HG02678 (cell line): ENCODE measurements around the gene NCOA5.

Experiments
- ATAC-seq: cut with Tn5 transposase; IDR thresholded peaks from one replicate; pipeline ENCODE4 v1.9.1; 2021; ENCODE audit warnings: mild to moderate bottlenecking, moderate library complexity; ENCODE audit not compliant: unreplicated experiment

NCOA5 gene

DNA sequence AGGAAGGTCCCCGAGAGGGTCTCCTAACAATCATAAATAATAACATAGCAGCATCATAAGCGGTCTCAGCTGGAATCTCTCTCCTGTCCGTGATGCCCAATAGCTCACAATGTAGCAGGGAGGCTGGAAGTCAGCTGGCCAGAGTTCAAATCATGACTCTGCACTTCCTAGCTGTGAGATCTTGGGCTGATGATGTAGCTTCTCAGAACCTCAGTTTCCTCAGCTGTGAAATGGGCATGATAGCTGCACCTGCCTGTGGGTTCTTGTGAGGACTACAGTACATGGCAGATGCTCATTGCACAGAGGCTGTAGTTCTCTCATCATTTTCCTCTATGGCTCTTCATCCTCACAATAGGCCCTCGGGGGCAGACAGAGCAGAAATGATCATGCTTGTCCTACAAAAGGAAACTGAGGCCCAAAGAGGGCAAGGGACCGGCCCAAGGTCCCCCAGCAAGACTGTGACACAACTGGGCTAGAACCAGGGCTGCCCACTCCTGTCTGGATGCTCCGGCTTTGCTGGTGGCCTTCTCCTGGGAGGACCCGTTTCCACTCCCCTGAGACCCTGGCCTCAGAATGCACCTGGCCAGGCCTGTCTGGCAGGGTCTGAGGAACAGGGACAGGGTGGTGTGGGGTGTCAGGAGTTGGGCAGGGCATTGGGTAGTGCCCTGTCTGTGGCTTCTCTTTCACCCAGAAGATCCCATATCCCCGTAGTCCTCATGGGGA lies 43.0 kb downstream of the NCOA5 start:
- ATAC-seq, result no peak

DNA sequence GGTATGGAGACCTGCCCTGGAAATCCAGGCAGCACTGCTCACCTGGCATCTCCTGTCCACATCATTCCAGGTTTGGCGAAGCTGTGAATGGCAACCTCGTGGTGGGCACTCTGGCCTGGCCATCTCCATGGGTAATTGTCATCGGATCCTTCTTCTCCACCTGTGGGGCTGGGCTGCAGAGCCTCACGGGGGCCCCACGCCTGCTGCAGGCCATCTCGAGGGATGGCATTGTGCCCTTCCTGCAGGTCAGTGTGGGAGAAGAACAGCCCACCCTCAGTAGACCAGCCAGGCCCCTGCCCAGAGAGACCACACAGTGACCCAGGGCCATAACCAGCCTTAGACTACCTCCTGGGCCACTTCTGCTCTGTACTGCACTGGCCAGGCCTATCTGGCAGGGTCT lies 44.9 kb downstream of the NCOA5 start:
- no peak for ATAC-seq

DNA sequence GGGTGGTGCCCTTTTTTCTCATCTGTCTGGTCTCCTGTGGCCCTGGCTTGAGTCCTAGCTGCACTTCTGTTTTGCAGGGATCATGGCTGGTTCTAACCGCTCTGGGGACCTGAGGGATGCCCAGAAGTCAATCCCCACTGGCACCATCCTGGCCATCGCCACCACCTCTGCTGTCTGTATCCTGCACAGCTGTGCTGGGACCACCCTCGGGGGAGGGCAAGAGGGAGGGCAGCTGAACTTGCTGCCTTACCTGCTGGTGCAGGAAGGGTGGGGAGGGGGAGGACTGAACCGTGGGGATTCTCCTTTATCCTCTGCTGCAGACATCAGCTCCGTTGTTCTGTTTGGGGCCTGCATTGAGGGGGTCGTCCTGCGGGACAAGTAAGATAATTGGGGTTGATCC lies 46.2 kb downstream of the NCOA5 start:
- ATAC-seq, result no peak

DNA sequence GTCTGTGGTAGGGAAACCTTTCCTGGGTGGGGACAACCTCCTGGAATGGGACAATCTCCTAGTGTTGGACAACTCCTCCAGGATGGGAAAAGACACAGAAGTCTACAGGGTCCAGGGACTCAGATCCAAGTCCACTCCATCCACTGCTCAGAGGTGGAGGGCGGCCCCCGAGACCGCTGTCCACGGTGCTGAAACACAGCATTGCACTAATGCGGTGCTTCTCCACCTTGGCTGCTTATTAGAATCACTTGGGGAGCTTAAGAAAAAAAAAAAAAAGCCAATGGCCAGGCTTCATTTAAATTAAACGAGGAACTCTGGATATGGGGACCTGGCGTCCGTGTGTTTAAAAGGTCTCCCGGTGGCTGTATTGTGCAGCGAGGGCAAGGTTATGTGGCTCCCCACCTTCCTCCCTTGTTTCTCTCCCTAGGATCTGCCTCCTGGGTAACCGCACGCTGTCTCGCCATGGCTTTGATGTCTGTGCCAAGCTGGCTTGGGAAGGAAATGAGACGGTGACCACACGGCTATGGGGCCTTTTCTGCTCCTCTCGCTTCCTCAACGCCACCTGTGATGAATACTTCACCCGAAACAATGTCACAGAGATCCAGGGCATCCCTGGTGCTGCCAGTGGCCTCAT lies 48.7 kb downstream of the NCOA5 start:
- ATAC-seq, result no peak

DNA sequence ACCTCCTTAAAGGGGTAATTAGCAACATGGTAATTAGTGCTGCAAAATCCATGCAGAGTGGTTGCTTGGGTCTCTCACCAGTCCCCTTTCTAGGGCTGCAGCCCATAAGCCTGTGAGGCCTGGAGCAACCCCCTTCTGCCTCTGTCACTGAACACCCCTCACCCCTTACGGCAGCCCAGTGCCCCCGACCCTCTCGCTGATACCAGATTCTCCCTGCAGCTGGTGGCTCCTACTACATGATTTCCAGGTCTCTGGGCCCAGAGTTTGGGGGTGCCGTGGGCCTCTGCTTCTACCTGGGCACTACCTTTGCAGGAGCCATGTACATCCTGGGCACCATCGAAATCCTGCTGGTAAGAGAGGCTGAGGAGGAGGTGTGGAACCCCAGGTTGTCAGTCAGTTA lies 52.7 kb downstream of the NCOA5 start:
- no peak for ATAC-seq

DNA sequence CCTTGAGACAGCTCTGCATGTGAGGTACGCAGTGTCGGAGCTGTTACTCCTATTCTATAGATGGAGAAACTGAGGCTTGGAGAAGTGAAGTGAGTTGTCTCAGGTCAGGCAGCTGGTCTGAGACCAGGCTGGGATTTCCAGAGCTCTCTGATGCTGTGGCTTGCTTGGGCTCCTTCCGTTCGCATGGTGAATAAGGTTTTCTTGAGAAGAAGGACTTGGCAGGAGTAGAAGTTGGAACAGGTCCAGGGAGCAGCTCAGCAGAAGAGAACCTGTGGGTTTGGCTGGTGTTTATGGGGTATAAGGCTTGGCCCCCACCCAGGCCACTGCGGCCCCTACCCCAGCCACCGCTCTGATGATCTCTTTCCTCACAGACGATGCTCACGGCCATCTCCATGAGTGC lies 53.4 kb downstream of the NCOA5 start:
- ATAC-seq, result no peak

DNA sequence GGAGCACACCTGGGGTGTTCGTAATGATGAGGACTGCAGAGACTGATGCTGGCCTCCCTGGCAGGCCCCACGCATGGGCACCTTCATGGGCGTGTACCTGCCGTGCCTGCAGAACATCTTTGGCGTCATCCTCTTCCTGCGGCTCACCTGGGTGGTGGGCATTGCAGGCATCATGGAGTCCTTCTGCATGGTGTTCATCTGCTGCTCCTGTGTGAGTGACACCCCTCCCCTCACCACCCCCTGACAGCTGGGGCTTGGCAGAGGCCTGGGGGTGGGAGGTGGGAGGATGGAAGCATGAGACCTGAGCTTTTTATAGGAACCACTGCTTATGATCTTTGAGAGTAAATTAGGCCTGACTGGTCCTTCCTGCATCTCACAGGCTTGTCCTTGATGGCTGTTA lies 54.0 kb downstream of the NCOA5 start:
- no peak for ATAC-seq

DNA sequence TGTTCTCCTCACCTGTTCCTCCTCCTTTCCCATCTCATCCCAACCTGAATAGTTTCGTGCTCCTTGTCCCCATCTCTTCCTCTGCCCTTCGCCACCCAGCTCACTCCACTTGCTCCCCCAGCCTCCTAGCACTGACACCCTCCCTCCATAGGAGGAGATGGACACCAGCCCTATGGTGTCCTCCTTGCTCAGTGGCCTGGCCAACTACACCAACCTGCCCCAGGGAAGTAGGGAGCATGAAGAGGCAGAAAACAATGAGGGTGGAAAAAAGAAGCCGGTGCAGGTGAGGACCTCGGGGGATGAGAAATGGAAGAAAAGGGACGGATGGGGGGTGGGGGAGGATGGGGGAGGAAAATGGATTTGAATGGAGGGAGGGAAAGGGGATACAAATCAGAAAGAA lies 54.5 kb downstream of the NCOA5 start:
- ATAC-seq, result no peak

DNA sequence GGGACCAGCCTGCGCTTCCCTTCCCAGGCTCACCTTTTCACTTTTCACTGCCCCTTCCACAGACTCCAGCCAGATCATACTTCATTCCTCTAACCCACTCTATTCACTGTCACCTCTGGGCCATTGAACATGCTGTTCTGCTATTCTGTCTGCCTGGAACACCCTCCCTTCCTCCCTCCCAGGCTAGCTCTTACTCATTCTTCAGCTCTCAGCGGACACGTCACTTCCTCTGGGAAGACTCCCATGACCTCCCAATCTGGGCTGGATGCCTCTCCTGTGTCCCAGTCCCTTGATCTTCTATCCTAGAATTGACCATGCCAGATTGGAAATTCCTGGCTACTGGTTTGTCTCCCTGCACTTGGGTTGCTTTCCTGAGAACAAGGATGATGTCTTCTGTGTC lies 55.7 kb downstream of the NCOA5 start:
- no peak for ATAC-seq

DNA sequence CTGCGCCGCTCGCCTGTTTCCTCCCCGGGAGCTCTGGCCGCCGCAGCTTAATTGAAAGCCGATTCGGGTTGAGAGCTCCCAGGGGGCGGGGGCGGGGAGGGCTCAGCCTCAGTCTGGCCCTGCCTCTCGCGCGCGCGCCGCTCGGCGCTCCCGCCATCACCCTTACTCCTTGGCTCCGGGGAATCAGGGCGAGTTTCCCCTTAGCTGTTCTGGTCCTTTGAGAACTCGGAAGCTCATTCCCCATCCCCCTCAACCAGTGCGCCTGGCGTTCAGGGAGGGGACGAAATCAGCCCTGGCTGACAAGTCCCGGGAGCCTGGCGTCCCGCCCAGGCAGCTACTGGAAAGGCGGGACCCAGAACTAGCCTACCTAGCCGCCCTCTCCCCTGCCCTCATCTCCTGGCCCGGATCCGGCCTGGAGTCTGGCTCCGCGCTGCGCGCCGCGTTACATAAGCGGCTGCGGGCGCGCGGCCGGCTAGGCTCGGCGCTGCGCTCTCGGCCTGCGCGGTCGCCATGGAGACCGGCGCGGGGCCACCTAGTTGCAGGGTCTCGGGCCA lies 58.0 kb downstream of the NCOA5 start:
- no peak for ATAC-seq

DNA sequence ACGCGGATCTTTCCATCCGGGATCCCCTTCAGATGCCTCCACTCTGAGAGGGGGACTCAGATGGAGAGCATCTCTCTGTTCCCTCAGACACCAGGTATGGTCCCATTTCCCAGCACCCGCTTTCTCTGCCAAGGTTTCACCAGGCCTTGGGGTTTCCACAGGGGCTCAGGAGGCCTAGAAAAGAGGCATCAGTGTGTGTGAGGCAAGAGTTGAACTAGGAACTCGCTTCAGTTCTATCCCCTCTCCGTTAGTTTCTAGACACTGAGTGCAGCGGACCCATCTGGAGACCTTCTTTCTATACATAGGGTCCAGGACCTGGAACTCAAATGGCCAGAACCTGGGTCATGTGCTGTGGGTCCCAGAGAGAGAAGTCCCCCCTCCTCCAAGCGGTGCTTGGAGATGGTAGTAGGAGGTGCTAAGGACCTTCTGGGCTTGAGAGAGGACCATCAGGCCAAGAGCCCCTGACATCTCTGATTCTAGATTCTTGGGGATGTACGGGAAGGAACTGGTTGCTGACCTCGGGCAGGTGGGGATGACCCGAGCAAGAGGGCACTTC lies 58.7 kb downstream of the NCOA5 start:
- no peak for ATAC-seq

DNA sequence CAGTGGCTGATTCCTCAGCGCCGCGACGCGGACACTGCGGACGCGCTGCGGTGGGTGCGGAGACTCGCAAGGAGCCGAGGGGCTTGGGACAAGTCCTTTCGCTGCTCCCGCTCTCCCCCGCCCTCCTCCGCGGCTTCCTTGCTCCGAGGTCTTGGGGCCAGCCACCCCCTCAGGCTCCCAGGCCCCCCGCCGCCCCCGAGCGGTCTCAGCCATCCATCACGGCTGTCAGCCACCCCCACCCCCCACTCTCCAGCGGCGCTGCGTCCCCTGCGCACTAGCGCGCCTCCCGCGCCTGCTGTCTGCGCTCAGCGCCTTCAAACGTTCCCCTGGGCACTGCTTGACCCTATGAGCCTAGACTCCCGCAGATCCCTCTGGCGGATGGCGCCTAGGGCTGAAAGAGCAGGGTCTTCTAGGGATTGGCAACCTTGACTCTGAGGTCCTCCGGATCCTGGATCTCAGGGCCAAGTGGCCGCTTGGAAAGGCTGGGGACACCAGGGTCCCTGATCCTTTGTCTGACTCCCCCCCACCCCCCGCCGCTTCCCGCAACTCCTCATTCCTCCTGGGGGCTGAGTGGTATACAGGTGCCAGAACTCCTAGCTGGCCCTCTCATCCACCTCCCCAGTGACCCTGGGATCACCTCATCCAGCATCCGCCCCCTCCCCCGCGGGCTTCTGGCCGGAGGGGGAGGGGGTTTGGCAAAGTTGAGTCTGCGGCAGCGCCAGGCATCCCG lies 59.3 kb downstream of the NCOA5 start:
- no peak for ATAC-seq

DNA sequence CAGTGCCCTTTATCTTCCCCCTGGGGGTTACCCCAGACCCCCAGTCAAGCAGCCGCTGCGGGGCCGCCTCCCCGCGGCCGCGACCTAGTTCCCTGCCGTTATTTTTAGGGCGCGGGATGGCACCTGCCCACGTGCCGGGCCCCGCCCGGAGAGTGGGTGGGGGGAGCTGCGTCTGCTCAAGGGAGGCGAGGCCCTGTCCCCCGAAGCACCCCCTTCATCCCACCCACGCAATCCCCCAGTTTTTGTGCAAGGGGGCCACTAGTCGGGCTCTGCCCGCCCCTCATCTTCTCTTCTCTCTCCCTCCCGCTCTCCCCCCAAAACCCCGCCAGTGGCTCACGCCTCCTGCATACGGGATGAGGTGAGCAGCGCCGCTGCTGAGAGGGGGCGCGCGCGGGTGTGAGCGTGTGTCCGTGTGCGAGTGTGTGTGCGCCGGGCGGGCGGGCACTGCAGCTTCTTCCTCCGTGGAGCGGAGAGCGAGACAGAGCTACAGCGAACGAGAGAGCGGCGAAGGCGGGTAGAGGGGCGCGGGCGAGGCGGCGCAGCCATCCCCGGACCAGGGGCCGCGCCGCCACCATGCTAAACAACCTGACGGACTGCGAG lies 60.9 kb downstream of the NCOA5 start, which contains the start of gene SLC12A5:
SLC12A5 (plus strand) TSS at position 444 of the 600 bp plus-strand sequence; CDS start at position 574, 130 bp downstream.
- ATAC-seq, result no peak

DNA sequence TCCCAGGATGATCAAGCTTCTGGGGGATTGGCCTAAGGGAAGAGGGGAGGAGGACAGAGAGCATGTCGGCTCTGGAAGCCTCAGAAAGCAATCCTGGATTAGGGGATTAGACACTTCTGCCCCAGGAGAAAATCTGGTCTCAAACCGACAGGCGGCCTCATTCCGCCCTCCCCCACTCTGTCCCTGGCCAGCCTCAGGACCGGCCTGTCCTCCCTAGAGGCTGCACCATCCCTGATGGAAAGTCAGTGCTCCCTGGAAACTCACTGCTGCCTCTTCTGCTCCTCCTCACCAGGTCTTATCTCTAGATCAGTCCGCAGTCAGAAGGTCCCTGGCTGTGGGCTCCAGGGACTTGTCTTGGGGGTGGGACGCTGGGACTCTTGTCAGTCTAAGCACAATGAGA lies 61.7 kb downstream of the NCOA5 start:
- ATAC-seq, result no peak

DNA sequence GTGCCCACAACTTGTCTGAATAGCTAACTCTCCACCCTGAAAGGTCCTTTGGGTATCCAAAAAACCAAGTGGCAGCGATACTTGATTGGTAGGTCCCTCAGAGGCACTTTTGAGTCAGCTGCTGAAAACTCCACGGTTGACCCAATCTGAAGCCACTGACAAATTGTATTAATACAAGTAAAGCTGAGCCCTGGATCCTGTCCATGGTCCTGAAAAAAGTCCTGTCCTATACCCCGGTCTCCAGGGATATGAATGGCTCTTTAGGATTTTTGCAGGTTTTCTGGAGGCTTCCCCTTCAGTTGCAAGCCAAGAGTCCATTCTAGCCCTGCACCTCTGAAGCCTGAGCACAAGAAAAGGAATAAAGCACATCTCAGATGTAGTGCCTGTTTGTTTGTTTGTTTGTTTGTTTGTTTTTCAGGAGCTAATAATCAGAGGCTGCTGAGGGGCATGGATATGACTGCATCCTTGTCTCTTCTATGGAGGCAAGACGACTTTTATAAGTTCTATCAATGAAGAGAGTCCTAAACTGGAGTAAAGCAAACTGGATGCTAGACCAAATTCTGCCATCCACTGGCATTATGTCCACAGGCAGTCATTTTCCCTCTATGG lies 62.4 kb downstream of the NCOA5 start:
- ATAC-seq, result no peak

DNA sequence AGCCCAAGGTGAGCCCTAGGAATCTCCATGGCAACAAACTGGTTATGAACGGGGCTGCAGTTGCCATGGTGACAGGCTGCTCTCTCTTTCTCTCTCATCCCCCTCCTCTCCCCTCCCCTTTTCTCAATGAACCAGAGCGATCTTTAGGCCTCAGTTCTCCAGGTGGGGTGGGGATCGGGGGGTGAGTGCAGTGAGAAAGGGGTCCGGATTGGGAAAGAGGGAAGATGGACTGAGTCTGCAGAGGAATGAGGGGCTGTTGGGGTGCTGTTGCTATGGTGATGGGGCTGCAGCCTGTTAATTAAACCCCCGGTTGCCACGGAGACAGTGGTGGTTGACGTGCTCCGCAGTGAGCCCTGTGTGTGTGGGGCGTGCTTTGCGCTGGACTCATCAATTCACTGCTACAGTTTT lies 64.4 kb downstream of the NCOA5 start:
- ATAC-seq, result no peak

DNA sequence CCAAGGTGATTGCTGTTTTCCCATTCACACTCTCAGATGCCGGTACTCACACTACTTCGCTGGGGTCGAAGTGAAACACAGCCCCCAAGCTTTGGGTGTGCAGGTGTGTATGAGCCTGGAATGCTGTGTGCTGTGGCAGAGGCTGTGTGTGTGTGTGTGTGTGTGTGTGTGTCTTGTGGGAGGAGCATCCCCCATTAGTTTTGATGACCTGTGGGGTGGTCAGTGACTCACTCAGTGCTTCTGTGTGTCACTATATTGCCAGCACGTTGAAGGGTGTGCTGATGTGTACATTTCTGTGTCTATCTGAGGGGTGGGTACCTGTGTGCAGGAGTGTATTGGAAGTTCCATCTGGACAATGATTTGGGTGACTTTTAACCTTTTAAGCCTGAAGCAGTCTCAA lies 65.8 kb downstream of the NCOA5 start:
- no peak for ATAC-seq

DNA sequence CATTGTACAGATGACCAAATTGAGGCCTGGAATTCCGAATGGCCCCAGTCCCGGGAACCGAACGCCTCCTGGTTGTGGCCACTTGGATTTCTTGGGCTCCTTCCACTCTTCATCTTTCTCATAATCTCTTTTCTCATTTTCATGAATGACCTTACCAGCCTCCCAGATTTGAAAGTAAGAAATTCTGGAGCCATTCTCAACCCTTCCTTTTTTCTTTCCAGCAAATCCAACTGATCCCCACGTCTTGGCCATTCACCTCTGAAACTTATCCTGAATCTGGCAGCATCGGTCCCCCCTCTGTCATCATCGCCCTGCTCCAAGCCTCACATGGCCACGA lies 66.6 kb downstream of the NCOA5 start:
- no peak for ATAC-seq

DNA sequence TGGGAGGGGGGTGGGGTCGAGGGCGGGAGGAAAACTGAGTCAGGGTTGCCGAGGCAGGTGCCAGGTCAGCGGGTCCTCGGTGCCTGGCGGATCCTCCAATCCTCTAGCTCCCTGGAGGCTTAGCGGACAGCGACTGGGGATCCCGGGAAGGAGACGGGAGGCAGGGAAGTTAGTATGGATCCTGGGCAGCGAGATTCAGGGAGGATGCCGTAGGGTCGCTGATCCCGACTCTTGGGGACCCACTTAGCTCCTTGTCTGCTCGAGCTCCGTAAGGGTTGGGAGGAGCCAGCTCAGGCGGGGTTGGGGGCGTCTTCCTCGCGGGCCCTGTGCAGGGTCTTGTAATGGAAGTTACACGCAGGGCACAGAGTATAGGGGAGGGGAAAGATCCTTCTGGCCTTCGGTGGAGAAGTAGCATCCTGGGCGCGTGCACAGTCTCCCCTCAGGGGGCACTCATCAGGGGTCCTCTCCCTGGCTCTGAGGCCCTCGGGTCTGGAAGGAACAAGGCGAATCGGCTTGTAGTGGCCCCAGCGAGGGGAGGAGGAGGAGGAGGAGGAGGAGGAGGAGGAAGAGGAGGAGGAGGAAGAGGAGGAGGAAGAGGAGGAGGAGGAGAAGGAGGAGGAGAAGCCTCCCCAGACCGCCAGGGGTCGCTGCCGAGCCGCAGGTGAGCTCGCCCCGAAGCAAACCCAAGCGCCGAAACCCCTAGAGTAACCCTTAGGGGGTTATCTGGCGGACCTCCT lies 67.2 kb downstream of the NCOA5 start:
- ATAC-seq, result no peak
